ENCODE measurements around the gene SHMT2.

The SHMT2 gene

DNA sequence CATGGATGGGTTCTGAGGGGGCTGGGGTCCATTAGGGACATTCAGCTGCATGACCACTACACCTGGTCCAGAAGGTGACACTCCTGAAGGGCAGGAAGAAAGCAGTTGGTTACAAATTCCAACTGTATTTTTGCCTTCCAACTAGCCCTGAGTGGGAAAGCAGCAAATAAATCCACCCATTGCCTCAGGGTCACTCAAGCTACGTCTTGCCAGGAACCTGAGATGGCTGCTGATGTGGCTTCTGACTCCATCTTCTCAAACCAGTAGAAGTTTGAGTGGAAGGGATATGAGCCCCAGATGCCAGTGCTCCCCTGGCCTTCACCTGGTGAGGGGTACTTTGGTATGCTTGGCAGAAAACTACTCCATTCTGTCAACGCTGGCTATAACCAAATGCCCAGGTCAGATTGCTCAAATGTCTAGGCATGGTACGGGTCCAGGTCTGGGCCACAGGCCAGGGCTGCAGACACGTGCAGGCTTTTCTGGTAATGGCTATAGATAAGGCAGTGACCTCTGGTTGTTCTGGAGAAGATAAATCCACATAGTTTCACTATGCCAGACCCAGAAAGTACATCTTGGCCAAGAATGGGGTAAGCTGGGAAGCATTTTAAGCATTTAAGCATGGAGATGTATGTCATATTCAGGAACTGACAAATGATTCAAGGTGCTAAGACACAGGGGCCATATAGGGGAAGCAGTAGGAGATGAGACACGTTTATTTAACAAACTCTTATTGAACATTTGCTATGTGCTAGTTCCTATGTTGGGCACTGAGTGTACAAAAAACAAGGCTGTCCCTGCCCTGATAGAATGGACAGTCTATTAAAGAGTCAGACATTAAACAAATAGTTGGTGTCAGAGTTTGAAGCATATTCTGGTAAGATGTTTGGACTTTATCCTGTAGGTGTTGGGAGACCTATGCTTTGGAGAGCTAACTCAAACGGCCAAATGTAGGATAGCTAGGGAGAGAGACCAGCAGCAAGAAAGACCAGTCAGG is 29.8 kb downstream of the SHMT2 start:
- Histone ChIP-seq H3K27me3 (ENCODE audit: insufficient read depth, low read length) (no peaks in the 10 kb centered on the region), H3K4me1 (ENCODE audit: insufficient read depth, low read length) (peaks cover 17% of the 10 kb centered on the region), H3K9ac (ENCODE audit: low read depth, low read length) (no peak overlapping the region), H3K27ac (ENCODE audit: low read depth, low read length) (no peak overlapping the region), H3K36me3 (ENCODE audit: insufficient read depth, low read length) (peaks cover 36% of the 10 kb centered on the region), H3K9me3 (ENCODE audit: insufficient read depth, low read depth, low read length) (no peaks in the 10 kb centered on the region), H3K4me3 (ENCODE audit: low read length) (no peak overlapping the region)
- 84% methylated on average over 6 of the region's 6 CpGs for WGBS

DNA sequence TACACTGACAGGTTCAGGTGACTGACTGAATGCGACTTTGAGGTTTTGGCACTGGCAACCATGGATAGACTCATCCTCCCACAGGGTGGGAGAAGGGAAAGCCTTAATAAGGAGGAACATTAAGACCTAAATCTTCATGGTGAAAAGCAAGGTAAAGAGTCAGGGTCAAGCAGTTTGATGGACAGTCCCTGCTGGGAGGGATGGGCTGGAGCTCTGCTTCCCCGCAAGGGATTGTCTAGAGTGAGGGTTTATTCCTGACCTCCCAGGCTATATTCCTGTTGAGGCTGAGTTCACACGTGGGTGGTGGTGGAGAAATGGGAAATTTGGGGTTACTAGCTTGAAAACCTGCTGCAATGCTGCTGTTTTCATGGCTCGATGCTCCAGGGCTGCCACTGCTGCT is 30.9 kb downstream of the SHMT2 start:
- peaks cover 17% of the 10 kb centered on the region for H3K4me1 ChIP-seq (ENCODE audit: insufficient read depth, low read length)
- H3K4me3 ChIP-seq (ENCODE audit: low read length) = no peak overlapping the region
- H3K9me3 ChIP-seq (ENCODE audit: insufficient read depth, low read depth, low read length) = no peaks in the 10 kb centered on the region
- no peaks in the 10 kb centered on the region for H3K27me3 ChIP-seq (ENCODE audit: insufficient read depth, low read length)
- H3K9ac ChIP-seq (ENCODE audit: low read depth, low read length) = no peak overlapping the region
- peaks cover 41% of the 10 kb centered on the region for H3K36me3 ChIP-seq (ENCODE audit: insufficient read depth, low read length)
- H3K27ac ChIP-seq (ENCODE audit: low read depth, low read length) = no peak overlapping the region
- WGBS = 87% methylated on average over 4 of the region's 4 CpGs

GRCh38 chr12:57261428-57261865 is 31.9 kb downstream of the SHMT2 start:
- Histone ChIP-seq H3K4me1 (ENCODE audit: insufficient read depth, low read length) (peaks cover 17% of the 10 kb centered on the region), H3K9me3 (ENCODE audit: insufficient read depth, low read depth, low read length) (no peaks in the 10 kb centered on the region), H3K36me3 (ENCODE audit: insufficient read depth, low read length) (peaks cover 34% of the 10 kb centered on the region), H3K9ac (ENCODE audit: low read depth, low read length) (no peak overlapping the region), H3K27me3 (ENCODE audit: insufficient read depth, low read length) (no peaks in the 10 kb centered on the region), H3K27ac (ENCODE audit: low read depth, low read length) (no peak overlapping the region), H3K4me3 (ENCODE audit: low read length) (no peak overlapping the region)
- WGBS = 28% methylated on average over 1 of the region's 2 CpGs

DNA sequence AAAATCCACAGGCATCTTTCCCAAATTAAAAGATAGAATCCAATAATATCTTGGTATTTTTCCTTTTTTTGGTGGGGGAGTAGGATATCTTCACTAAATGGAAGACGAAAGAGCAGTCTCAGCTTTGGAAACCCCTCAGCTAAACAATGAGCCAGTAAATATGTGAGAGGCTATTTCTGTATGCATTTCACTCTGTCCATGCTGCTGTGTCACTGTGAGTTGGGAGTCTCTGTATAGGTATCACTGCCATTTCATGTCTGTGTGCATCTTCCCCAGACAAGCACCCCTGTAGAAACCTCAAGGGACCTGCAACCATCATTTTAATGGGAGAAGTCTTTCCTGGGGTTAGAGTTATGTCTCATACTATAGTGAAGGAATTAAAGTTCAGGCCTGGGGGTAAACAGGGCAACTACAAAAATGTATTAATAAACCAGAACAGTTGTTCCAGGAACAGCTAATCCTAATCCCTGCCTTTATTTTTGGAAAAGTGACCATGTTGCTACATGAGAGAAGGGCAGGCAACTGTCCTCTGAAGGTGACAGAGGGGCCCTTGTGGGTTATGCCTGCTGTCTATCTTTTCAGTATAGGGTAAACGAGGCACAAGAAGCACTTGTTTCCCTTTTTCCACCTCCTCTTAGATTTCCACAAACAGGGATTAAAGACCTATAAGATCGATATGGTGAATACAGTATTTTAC is 32.8 kb downstream of the SHMT2 start:
- Histone ChIP-seq H3K27me3 (ENCODE audit: insufficient read depth, low read length) (no peaks in the 10 kb centered on the region), H3K27ac (ENCODE audit: low read depth, low read length) (no peak overlapping the region), H3K36me3 (ENCODE audit: insufficient read depth, low read length) (peaks cover 34% of the 10 kb centered on the region), H3K9me3 (ENCODE audit: insufficient read depth, low read depth, low read length) (no peaks in the 10 kb centered on the region), H3K9ac (ENCODE audit: low read depth, low read length) (no peak overlapping the region), H3K4me1 (ENCODE audit: insufficient read depth, low read length) (peaks cover 17% of the 10 kb centered on the region), H3K4me3 (ENCODE audit: low read length) (no peak overlapping the region)
- WGBS = 92% methylated on average over 2 of the region's 3 CpGs

DNA sequence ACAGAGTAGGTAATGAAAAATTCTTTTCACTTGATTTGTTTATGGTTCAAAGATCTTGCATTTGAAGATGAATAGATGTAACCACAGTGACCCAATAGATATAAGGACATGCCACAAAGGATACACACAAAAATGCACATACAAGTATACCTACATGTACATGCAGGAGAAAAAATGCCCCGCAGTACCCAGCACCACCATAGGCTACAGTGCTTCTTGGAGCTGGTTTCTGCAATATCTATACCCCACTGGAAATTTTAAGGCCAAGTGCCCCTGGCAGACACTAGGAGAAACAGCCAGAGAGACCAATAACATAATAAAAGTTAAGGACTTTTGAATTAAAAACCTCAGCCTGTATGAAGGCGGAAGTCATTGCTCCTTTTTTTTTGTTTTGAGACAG is 33.6 kb downstream of the SHMT2 start:
- no peaks in the 10 kb centered on the region for H3K9me3 ChIP-seq (ENCODE audit: insufficient read depth, low read depth, low read length)
- H3K36me3 ChIP-seq (ENCODE audit: insufficient read depth, low read length) = peaks cover 33% of the 10 kb centered on the region
- no peak overlapping the region for H3K9ac ChIP-seq (ENCODE audit: low read depth, low read length)
- H3K27me3 ChIP-seq (ENCODE audit: insufficient read depth, low read length) = no peaks in the 10 kb centered on the region
- 94% methylated on average over 2 of the region's 2 CpGs for WGBS
- H3K27ac ChIP-seq (ENCODE audit: low read depth, low read length) = no peak overlapping the region
- peaks cover 17% of the 10 kb centered on the region for H3K4me1 ChIP-seq (ENCODE audit: insufficient read depth, low read length)
- no peak overlapping the region for H3K4me3 ChIP-seq (ENCODE audit: low read length)

GRCh38 chr12:57266681-57267080 is 37.2 kb downstream of the SHMT2 start:
- Histone ChIP-seq H3K9ac (ENCODE audit: low read depth, low read length) (no peak overlapping the region), H3K27me3 (ENCODE audit: insufficient read depth, low read length) (no peaks in the 10 kb centered on the region), H3K27ac (ENCODE audit: low read depth, low read length) (no peak overlapping the region), H3K4me3 (ENCODE audit: low read length) (no peak overlapping the region), H3K36me3 (ENCODE audit: insufficient read depth, low read length) (peaks cover 42% of the 10 kb centered on the region), H3K4me1 (ENCODE audit: insufficient read depth, low read length) (peaks cover 6% of the 10 kb centered on the region; the same call in 1 of the 2 replicates), H3K9me3 (ENCODE audit: insufficient read depth, low read depth, low read length) (no peaks in the 10 kb centered on the region)

DNA sequence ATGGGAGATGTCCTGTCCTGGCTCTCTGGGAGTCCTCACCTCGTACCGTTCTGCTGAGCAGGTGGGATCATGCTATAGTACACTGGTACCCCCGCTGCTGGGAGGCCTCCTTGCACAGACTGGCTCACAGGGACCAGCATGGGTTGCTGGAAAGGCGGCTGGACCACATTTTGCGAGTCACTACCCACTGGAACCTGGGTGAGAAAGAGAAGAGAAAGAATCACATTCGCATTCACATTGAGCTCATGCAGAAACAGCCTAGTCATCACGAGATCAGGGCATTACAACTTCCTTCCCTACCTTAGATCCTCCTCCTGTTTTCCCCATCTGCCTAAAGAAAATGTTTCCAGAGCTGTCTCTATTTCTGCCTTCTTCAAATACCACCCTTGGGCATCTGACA is 38.8 kb downstream of the SHMT2 start:
- no peak overlapping the region for H3K4me3 ChIP-seq (ENCODE audit: low read length)
- peaks cover 52% of the 10 kb centered on the region for H3K36me3 ChIP-seq (ENCODE audit: insufficient read depth, low read length)
- H3K9me3 ChIP-seq (ENCODE audit: insufficient read depth, low read depth, low read length) = no peaks in the 10 kb centered on the region
- 94% methylated on average over 7 of the region's 7 CpGs for WGBS
- H3K9ac ChIP-seq (ENCODE audit: low read depth, low read length) = no peak overlapping the region
- H3K27ac ChIP-seq (ENCODE audit: low read depth, low read length) = no peak overlapping the region
- no peaks in the 10 kb centered on the region for H3K27me3 ChIP-seq (ENCODE audit: insufficient read depth, low read length)
- no peaks in the 10 kb centered on the region for H3K4me1 ChIP-seq (ENCODE audit: insufficient read depth, low read length)

DNA sequence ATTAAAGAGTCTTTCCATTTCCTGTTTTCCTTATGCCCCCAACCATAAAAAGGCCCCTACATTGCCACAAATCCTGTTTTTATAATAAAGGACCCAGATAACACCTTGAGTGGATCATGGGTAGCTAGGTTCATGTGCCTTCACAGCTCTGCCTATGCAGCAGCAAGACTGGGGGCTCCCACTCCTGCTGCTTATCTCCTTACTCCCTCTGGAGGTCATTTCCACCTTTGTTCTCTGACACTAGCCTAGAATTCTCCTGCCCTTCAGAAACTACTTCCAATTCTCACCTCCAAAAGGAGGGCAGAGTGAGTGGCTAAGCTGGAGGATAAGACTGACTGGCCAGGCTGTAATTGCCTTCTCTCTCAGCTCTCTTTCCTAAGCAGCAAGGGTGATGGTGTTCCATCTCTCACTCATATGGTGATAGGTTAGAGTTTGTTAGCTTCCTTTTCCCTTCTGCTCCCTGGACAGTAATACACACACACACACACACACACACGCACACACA is 41.5 kb downstream of the SHMT2 start:
- Histone ChIP-seq H3K36me3 (ENCODE audit: insufficient read depth, low read length) (peaks cover 51% of the 10 kb centered on the region), H3K27ac (ENCODE audit: low read depth, low read length) (no peak overlapping the region), H3K4me1 (ENCODE audit: insufficient read depth, low read length) (no peaks in the 10 kb centered on the region), H3K9me3 (ENCODE audit: insufficient read depth, low read depth, low read length) (no peaks in the 10 kb centered on the region), H3K9ac (ENCODE audit: low read depth, low read length) (no peak overlapping the region), H3K27me3 (ENCODE audit: insufficient read depth, low read length) (no peaks in the 10 kb centered on the region), H3K4me3 (ENCODE audit: low read length) (no peak overlapping the region)
- WGBS = 38% methylated on average over 1 of the region's 1 CpG

DNA sequence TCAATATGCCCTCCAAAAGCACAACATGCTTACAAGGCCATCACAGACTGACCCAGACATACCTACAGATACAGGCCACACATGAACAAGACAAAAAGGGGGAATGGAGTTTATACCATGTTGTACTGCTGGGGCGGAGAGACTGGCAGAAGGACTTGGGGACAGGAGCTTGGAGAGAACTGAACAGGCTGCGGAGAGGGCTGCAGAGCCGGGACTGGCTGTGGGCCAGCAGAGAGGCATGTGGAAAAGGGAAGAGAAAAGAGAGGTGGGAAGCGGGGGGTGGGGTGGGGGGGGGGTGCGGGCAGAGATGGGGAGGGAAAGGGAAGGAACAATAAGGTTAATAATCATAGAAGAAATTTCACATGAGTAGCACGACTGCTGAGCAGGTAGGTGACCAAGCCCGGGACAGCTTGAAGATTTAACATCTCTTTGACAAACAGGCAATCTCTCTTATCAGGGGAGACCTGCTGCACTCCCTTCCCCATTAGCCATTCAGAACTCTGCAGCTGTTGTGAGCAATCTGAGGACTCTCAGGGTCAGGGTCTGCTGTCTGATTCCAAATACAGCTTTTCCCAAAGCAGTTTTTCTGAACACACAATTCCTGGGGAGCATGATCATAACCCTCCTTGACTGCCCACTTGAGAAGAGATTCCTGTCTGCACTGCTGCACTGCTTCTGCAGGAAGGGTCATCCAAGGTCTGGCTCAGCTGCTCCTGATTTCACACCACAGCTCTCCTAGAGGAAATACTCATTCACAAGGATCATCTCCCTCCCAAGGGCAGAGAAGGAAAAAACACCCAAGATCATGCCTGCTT is 43.0 kb downstream of the SHMT2 start:
- Histone ChIP-seq H3K27ac (ENCODE audit: low read depth, low read length) (no peak overlapping the region), H3K27me3 (ENCODE audit: insufficient read depth, low read length) (no peaks in the 10 kb centered on the region), H3K4me1 (ENCODE audit: insufficient read depth, low read length) (no peaks in the 10 kb centered on the region), H3K9ac (ENCODE audit: low read depth, low read length) (no peak overlapping the region), H3K9me3 (ENCODE audit: insufficient read depth, low read depth, low read length) (no peaks in the 10 kb centered on the region), H3K36me3 (ENCODE audit: insufficient read depth, low read length) (peaks cover 43% of the 10 kb centered on the region), H3K4me3 (ENCODE audit: low read length) (no peak overlapping the region)
- 84% methylated on average over 7 of the region's 7 CpGs for WGBS

- Histone ChIP-seq H3K36me3 (ENCODE audit: insufficient read depth, low read length) (peaks cover 39% of the 10 kb centered on the region), H3K9ac (ENCODE audit: low read depth, low read length) (no peak overlapping the region), H3K4me3 (ENCODE audit: low read length) (no peak overlapping the region), H3K27ac (ENCODE audit: low read depth, low read length) (no peak overlapping the region), H3K27me3 (ENCODE audit: insufficient read depth, low read length) (no peaks in the 10 kb centered on the region), H3K9me3 (ENCODE audit: insufficient read depth, low read depth, low read length) (no peaks in the 10 kb centered on the region), H3K4me1 (ENCODE audit: insufficient read depth, low read length) (no peaks in the 10 kb centered on the region)
These were observed 44.0 kb downstream of the SHMT2 start for GRCh38 chr12:57273516-57273915.

All from HUES64 (cell line).